SU-DHL-6 (cell line): ENCODE data around the gene TTC16.

Experiments used
- EZH2phosphoT487 ChIP-seq: fragments of 200-600 bp; sonication (generic), shearing (Covaris generic); conservative IDR thresholded peaks from 2 replicates; pipeline ENCODE4 v1.6.1; 2018; ENCODE audit warnings: mild to moderate bottlenecking, antibody characterized with exemption, low read length, moderate library complexity, mixed read lengths
- TF ChIP-seq, protein P1 (sequence below): fragments of 200-600 bp; sonication (generic); IDR thresholded peaks from one replicate; pipeline ENCODE4 v1.5.1; 2017; ENCODE audit warnings: antibody characterized with exemption, mild to moderate bottlenecking, low read length, moderate library complexity; ENCODE audit not compliant: insufficient read depth, poor library complexity, severe bottlenecking

DNA sequence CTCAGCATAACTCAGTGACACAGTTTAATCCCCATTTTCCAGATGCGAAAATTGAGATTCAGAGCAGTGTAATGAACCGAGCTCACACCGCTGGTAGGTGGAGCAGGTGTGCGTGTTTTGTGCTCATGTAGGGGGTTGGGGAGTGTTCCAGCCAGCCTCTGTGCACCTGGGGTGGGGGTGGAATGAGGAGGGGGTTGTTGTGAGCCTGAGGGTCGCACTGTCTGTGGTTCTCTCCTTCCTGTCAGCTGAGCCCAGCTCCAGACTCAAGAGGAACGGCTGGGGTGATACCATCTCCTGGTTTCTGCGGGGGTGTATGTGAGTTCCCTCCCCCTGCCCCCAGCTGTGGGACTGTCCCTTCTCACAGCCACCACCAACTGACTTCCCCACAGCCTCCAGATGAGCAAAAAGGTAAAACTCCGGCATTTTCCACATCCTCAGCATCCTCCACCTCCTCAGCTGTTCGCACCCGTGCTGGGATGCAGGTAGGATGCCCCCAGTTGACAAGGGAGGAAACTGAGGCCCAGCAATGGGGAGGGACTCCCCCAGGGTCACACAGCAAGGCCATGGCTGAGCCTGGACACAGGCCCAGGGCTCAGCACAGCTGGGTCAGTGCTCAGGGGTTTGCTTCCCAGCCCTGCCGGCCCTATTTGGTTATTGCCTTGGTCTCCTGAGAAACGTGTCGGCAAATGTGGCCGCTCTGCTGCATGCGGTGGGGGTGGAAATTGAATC is 60.5 kb downstream of the TTC16 start:
- TF ChIP-seq, protein P1, sequence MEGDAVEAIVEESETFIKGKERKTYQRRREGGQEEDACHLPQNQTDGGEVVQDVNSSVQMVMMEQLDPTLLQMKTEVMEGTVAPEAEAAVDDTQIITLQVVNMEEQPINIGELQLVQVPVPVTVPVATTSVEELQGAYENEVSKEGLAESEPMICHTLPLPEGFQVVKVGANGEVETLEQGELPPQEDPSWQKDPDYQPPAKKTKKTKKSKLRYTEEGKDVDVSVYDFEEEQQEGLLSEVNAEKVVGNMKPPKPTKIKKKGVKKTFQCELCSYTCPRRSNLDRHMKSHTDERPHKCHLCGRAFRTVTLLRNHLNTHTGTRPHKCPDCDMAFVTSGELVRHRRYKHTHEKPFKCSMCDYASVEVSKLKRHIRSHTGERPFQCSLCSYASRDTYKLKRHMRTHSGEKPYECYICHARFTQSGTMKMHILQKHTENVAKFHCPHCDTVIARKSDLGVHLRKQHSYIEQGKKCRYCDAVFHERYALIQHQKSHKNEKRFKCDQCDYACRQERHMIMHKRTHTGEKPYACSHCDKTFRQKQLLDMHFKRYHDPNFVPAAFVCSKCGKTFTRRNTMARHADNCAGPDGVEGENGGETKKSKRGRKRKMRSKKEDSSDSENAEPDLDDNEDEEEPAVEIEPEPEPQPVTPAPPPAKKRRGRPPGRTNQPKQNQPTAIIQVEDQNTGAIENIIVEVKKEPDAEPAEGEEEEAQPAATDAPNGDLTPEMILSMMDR, result no peak
- no peak for TF ChIP-seq EZH2phosphoT487
